Esophagus squamous epithelium (tissue), 5 donors: ENCODE results near the gene PEDS1. TPM values are rescaled to one million over a fixed set of nuclear protein-coding genes. Genes with fewer than 3 reads are reported as not detected.

ENCODE experiments used
- DNase-seq: peaks from one replicate; lab custom pipeline; 2025; lab: John Stamatoyannopoulos, UW
- H3K27ac ChIP-seq, 4 donors: fragments of 200-600 bp; sonication (generic); one replicate each; pipeline ENCODE4 v1.5.1; 2016 to 2019; ENCODE audit warnings: mild to moderate bottlenecking in 1 of 4
- H3K27me3 ChIP-seq, 4 donors: fragments of 200-600 bp; sonication (generic); 1 replicate in 3 of 4; 2 replicates in 1 of 4; pipeline versions ENCODE4 v1.5.1 to v1.6.0; 2017 to 2021; ENCODE audit warnings: antibody characterized with exemption in 1 of 4
- H3K36me3 ChIP-seq, 3 donors: fragments of 200-600 bp; sonication (generic); one replicate each; pipeline ENCODE4 v1.5.1; 2016 to 2019
- H3K4me1 ChIP-seq, 3 donors: fragments of 200-600 bp; sonication (generic); one replicate each; pipeline ENCODE4 v1.5.1; 2017 to 2019
- H3K4me3 ChIP-seq, 4 donors: fragments of 200-600 bp; sonication (generic); 1 replicate in 3 of 4; 2 replicates in 1 of 4; pipeline ENCODE4 v1.5.1; 2016 to 2019; ENCODE audit warnings: mild to moderate bottlenecking in 2 of 4, moderate library complexity in 1 of 4
- H3K9me3 ChIP-seq, 3 donors: fragments of 200-600 bp; sonication (generic); one replicate each; pipeline ENCODE4 v1.5.1; 2016 to 2019
- POLR2A ChIP-seq, 4 donors: fragments of 450-650 bp; IDR thresholded peaks; one replicate each; pipeline ENCODE4 v1.6.1; 2017; ENCODE audit warnings: antibody characterized with exemption in 4 of 4, mild to moderate bottlenecking in 4 of 4, moderate library complexity in 3 of 4
- WGBS, 2 donors: methylation state at CpG; one replicate each; pipeline ENCODE4 v1.1.5; 2018; 5-methylcytosine and 5-hydroxymethylcytosine counted together
- intact Hi-C: fragments of 100-400 bp; cut with DNase I; formaldehyde crosslinking; loops from one replicate; pipeline ENCODE4 v1.15.0; 2022
- total RNA-seq, 4 donors: library from RNA; depleted of rRNA; stranded (reverse); fragments of >200 nt; gene quantifications; one replicate each; pipeline ENCODE4 v1.1.0, GENCODE V29; 2016
- TF ChIP-seq, protein P1 (sequence below), 6 experiments: fragments of 450-650 bp in 4 of 6; fragments of 200-600 bp in 2 of 6; sonication (generic) in 2 of 6; IDR thresholded peaks; one replicate each; pipeline ENCODE4 v1.5.1; 2016 to 2019; ENCODE audit warnings: antibody characterized with exemption in 6 of 6, mild to moderate bottlenecking in 4 of 6, moderate library complexity in 4 of 6
- donor health status: DM: yes; HTN: yes; CAD: no.

The PEDS1 gene
- total RNA-seq, 4 donors from 2014 or later: 32.8 to 54.0 (median 46.7) TPM

- peaks cover 2 to 31% (median 9%) of the 10 kb centered on the region in 3 donors for H3K4me1 ChIP-seq
- peak overlapping the region; percentile 42 to 67 (median 50) for H3K4me3 ChIP-seq
- TF ChIP-seq, protein P1, sequence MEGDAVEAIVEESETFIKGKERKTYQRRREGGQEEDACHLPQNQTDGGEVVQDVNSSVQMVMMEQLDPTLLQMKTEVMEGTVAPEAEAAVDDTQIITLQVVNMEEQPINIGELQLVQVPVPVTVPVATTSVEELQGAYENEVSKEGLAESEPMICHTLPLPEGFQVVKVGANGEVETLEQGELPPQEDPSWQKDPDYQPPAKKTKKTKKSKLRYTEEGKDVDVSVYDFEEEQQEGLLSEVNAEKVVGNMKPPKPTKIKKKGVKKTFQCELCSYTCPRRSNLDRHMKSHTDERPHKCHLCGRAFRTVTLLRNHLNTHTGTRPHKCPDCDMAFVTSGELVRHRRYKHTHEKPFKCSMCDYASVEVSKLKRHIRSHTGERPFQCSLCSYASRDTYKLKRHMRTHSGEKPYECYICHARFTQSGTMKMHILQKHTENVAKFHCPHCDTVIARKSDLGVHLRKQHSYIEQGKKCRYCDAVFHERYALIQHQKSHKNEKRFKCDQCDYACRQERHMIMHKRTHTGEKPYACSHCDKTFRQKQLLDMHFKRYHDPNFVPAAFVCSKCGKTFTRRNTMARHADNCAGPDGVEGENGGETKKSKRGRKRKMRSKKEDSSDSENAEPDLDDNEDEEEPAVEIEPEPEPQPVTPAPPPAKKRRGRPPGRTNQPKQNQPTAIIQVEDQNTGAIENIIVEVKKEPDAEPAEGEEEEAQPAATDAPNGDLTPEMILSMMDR (IDR thresholded peaks at IDR 0.05): no peak
- TF ChIP-seq POLR2A (IDR thresholded peaks at IDR 0.05): peak in 2 of 4 donors; percentile 17 to 47
- 4 to 12% methylated on average over 4 to 5 of the region's 36 CpGs for WGBS, 2 donors
- no peaks in the 10 kb centered on the region for H3K27me3 ChIP-seq
- peak overlapping the region; percentile 75 to 86 (median 80) for H3K27ac ChIP-seq
- no peaks in the 10 kb centered on the region for H3K36me3 ChIP-seq
- no peak for DNase-seq
- no peaks in the 10 kb centered on the region for H3K9me3 ChIP-seq
- intact Hi-C loops: loop anchor here (10.0 kb wide), 1 partner anchor 188 kb away; the partner anchor contains the start of gene SNAI1
Observed at GRCh38 chr20:50172347-50173013, 19.0 kb upstream of the PEDS1 start.

DNA sequence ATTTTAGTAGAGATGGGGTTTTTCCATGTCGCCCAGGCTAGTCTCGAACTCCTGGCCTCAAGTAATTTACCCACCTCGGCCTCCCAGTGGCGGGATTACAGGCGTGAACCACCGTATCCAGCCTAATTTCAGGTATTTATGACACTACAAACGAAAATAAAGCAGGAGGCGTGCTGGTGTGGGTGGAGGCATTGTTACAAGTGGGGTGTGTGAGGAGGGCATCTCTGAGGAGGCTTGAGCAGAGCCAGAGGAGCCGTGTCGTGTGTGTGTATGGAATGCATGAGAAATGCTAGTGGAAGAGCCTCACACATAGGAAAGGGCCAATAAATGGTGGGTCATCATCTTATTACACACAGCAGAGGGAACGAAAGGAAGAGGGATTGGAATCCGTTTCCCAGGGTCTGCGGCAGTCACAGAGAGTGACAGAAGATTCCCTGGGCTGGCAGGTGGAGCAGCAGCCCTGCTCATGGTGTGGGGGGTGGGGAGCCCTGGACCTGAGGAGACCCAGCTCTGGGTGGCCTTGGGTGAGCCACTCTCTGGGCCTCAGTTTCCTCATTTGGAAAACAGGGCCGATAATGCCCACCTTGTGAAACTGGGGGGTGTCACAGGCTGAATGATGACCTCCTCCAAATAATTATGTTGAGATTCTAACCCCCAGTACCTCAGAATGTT lies 17.2 kb upstream of the PEDS1 start:
- H3K27me3 ChIP-seq: no peaks in the 10 kb centered on the region
- no peaks in the 10 kb centered on the region for H3K9me3 ChIP-seq
- H3K4me3 ChIP-seq: no peak overlapping the region
- H3K27ac ChIP-seq: peak overlapping the region in 2 of 4 donors; percentile 78 to 82
- H3K4me1 ChIP-seq: peaks cover 9 to 44% (median 17%) of the 10 kb centered on the region in 3 donors
- WGBS, 2 donors: 87 to 90% methylated on average over 12 of the region's 14 CpGs
- H3K36me3 ChIP-seq: no peaks in the 10 kb centered on the region
- DNase-seq: no peak
- intact Hi-C loops: loop anchor here (10.0 kb wide), 1 partner anchor 186 kb away; the partner anchor contains the start of gene SNAI1
- no peak for TF ChIP-seq POLR2A (IDR thresholded peaks at IDR 0.05)
- TF ChIP-seq, protein P1 (IDR thresholded peaks at IDR 0.05): no peak

GRCh38 chr20:50169329-50169823 lies 15.9 kb upstream of the PEDS1 start:
- TF ChIP-seq, protein P1 (IDR thresholded peaks at IDR 0.05): peak; percentile 89 to 98 (median 96)
- no peak for TF ChIP-seq POLR2A (IDR thresholded peaks at IDR 0.05)
- no peak for DNase-seq
- intact Hi-C loops: loop anchor here (5.0 kb wide), 1 partner anchor 47 kb away; no protein-coding TSS in a partner anchor
- Histone ChIP-seq H3K27me3 (no peaks in the 10 kb centered on the region), H3K4me3 (no peak overlapping the region), H3K4me1 (peaks cover 14 to 54% (median 23%) of the 10 kb centered on the region in 3 donors), H3K9me3 (no peaks in the 10 kb centered on the region), H3K27ac (no peak overlapping the region), H3K36me3 (no peaks in the 10 kb centered on the region)
- WGBS, 2 donors: 13 to 17% methylated on average over 4 to 5 of the region's 5 CpGs

DNA sequence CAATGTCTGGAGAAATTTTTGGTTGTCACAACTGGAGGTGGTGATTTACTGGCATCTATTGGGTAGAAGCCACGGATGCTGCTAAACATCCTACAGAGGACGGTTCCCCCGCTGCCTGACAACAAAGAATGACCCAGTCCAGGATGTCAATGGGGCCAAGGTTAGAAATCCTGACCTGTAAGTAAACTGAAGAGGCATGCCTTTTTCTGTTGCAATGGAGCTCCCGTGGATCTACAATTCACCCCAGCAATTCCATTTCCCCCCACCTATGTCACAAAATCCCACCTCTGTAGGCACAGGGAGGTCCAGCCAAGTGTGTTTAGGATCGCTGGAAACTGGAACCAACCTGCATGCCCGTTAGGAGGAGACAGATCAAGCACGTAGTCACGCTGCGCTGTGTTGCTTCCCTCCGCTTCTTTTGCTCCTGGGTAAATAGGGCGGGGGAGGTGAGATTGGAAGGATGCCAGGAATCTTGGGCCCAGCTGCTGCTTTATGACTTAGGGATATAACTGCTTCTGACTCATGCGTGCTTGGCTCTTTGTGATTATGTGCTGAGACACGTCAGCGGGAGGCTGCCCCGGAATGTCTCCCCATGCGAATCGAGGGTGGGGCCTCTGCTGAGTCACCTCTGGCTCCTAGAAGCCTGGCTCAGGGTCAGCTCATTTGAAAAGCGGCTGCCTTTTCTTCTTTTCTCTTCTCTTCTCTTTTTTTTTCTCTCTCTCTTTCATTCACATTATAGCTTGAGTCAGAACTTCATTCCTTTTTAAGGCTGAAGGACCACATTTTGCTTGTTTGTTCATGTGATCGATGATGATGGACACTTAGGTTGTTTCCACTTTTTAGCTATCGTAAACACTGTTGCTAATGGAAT lies 12.4 kb upstream of the PEDS1 start:
- intact Hi-C loops: loop anchor here (5.0 kb wide), 1 partner anchor 44 kb away; no protein-coding TSS in a partner anchor
- DNase-seq: peak; percentile 76
- Histone ChIP-seq H3K27me3 (no peaks in the 10 kb centered on the region), H3K27ac (peak overlapping the region; percentile 77 to 91 (median 88)), H3K4me3 (peak overlapping the region in 3 of 4 donors; percentile 27 to 55 (median 34)), H3K4me1 (peaks cover 18 to 43% (median 27%) of the 10 kb centered on the region in 3 donors), H3K9me3 (no peaks in the 10 kb centered on the region), H3K36me3 (no peaks in the 10 kb centered on the region)
- WGBS, 2 donors: 4 to 9% methylated on average over 15 to 19 of the region's 20 CpGs
- TF ChIP-seq, protein P1 (IDR thresholded peaks at IDR 0.05): no peak
- peak in 1 of 4 donors; percentile 51 for TF ChIP-seq POLR2A (IDR thresholded peaks at IDR 0.05)
